Endothelial cell of hepatic sinusoid (primary cell): ENCODE data around the gene ATP13A1.
"Not testable (repeated sequence)": the region's sequence is repeated elsewhere in the genome, so short reads cannot be mapped to it uniquely, and the experiment has no call there.

Experiments used
- in situ Hi-C: cut with HindIII; loops from 2 replicates; pipeline ENCODE4 v1.10.0; 2017; ENCODE audit warnings: low sequenced_read_pairs

ATP13A1 gene

GRCh38 chr19:19665420-19665948 is 2.0 kb upstream of the ATP13A1 start:
- in situ Hi-C loops: not testable (repeated sequence)

DNA sequence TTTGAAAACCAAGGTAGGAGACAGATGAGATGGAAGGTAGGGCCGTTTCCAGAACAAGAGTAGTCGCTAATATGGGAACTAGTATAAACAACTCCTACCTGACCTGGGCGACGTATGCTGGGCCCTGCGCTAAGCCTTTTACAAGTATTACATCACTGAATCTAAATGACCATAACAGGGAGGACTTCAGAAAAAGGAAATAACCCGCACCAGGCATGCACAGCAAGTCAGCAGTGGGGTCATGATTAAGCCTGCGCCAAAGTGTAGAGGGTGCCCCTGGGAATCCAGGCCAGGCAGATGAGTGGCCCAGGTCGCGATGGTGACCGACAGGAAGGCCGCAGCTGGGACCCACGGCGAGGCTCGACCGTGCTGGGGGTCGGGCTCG is 613 bp downstream of the ATP13A1 start:
- in situ Hi-C loops: loop anchor here (5.0 kb wide), 2 partner anchors 71 to 131 kb away; no protein-coding TSS in a partner anchor

GRCh38 chr19:19662344-19662743 is 1.1 kb downstream of the ATP13A1 start:
- in situ Hi-C loops: loop anchor here (5.0 kb wide), 2 partner anchors 70 to 130 kb away; no protein-coding TSS in a partner anchor

DNA sequence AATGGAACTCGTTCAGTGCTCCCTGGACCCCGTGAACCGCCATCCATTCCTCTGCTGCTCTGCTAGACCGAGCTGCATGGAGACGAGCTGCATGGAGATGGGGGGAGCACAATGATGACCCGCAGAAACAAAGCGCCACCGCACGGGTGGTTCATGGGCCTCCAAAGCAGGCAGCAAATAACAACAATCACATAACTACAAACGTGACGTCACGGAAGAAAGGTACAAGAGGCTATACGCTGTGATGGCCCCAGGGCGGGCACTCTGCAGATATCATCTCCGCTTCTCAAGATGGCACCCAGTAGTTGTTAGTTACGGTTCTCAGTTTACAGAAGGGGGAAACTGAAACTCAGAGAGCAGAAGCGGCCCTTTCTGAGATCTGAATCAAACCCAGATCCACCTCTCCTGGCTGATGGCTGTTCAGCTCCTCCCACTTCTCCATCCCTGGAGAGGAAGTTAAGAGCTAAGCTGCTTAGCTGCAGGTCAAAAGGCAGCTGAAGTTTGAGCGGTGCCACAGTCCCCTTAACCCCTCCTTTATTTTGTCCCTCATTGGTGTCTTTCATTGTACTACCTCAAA is 1.7 kb downstream of the ATP13A1 start:
- in situ Hi-C loops: loop anchor here (5.0 kb wide), 2 partner anchors 69 to 129 kb away; no protein-coding TSS in a partner anchor

- in situ Hi-C loops: loop anchor here (5.0 kb wide), 2 partner anchors 69 to 129 kb away; no protein-coding TSS in a partner anchor
Measured at GRCh38 chr19:19661141-19661674, 2.3 kb downstream of the ATP13A1 start.

DNA sequence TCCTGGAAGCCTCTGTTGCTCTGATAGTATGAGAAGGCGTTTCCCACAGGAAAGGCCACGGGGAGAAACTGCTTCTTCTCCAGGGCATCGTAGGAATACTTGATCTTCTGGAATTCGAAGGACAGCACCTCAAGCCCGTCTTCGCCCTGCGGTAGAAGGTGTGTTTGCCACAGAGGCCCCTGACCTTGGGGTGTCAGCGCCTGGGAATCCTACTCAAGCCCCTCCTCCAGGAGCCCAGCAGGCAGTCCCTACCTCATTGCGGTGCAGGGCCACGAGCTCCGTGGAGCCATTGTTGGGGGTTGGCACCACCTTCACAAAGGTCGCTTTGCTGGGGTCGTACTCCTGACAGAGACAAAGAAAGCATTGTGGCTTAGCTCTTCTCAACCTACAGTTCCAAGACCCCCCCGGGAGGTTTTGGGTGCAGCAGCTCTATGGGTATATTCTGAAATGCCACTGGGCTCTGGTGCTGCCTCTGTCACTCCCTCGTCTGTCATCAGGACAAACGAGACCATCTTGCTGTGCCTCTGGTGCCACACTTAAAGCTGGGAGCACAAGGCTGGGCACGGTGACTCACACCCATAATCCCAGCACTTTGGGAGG is 3.7 kb downstream of the ATP13A1 start:
- in situ Hi-C loops: loop anchor here (5.0 kb wide), 2 partner anchors 67 to 127 kb away; no protein-coding TSS in a partner anchor

GRCh38 chr19:19657397-19657783 is 6.1 kb downstream of the ATP13A1 start:
- in situ Hi-C loops: no loop called here

- in situ Hi-C loops: no loop called here
Measured at GRCh38 chr19:19656451-19657396, 6.8 kb downstream of the ATP13A1 start.

- in situ Hi-C loops: no loop called here
Measured at GRCh38 chr19:19655641-19656343, 7.7 kb downstream of the ATP13A1 start.

- in situ Hi-C loops: no loop called here
Measured at GRCh38 chr19:19655051-19655594, 8.4 kb downstream of the ATP13A1 start.

- in situ Hi-C loops: no loop called here
Measured at GRCh38 chr19:19654441-19654840, 9.0 kb downstream of the ATP13A1 start.

DNA sequence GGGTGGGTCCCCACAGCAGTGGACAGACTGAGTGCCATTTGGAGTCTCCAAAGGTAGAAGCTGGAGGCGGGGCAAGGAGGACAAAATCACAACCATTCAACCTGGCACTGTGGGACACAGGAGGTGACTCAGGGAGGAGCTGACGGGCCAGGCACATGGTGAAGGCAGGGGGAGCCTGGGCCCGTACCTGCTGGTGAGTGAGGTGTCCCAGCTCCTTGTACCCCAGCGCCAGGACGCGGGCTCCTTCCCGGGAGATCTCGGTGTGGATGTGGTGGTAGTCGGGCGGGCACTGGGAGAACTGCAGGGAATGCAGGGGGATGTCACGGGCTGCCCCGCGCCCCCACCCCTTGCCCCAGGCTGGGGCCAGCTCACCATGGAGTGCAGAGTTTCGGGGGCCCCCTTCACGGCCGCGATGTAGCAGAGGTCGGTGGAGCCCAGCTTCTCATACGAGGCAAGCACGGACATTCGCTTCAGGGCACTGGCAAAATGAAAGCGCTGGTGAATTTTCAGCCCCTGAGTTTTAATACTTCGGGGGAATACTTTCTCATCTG is 9.8 kb downstream of the ATP13A1 start:
- in situ Hi-C loops: no loop called here

- in situ Hi-C loops: no loop called here
Measured at GRCh38 chr19:19652482-19653295, 10.8 kb downstream of the ATP13A1 start.

DNA sequence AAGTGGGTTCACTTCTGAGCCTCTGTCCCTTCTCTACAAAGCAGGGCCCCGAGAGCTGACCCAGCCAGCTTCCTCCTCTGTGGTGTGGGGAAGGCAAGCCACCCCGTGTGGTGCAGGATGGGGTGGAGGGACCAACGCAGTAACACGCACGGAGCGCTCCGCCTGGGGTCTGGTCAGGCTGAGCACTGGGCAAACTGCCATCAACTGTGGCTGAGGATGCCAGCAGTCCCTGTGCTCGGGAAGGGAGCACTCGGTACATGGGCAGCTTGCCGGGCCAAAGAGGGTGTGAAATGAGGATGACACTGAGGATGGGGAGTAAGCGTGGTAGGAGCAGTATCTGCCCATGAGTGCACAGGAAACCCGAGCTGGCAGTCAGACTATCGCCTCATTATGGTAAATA is 12.4 kb downstream of the ATP13A1 start:
- in situ Hi-C loops: no loop called here

DNA sequence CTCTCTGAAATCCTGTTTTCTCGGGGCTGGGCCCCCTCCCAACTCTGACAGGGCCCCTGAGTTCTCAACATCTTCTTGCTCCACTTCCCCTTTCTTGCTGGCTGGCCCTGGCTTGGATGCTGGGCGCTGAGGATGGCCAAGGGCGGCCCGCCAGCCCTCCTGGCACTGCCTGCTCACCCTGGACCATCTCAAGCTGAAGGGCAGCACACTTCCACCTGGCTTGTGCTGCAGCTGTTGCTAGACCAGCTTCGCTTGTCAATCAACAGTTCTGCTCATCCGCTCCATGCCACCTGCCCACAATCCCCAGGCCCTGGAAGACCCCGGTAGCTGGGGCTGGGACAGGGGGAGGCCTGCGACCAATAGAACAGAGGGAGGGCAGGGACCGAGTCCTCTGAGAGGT is 13.1 kb downstream of the ATP13A1 start:
- in situ Hi-C loops: no loop called here

DNA sequence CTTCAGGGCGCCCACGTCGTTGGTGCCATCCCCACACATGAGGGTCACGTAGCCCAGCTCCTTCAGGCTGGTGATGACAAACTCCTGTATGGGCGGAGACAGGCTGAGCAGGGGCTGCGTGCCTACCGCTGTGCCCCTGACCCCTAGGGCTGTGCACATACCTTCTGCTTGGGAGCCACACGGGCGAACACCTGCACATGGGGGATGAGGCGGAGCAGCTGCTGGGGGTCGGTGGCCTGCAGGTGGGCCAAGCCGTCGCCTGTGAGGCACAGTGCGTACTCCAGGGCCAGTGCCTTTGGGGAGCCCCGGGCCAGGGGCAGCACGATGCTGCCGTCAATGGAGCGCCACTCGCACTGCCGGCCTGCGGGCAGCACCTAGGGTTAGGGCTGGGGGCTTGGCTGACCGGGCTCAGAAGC is 13.9 kb downstream of the ATP13A1 start:
- in situ Hi-C loops: no loop called here

DNA sequence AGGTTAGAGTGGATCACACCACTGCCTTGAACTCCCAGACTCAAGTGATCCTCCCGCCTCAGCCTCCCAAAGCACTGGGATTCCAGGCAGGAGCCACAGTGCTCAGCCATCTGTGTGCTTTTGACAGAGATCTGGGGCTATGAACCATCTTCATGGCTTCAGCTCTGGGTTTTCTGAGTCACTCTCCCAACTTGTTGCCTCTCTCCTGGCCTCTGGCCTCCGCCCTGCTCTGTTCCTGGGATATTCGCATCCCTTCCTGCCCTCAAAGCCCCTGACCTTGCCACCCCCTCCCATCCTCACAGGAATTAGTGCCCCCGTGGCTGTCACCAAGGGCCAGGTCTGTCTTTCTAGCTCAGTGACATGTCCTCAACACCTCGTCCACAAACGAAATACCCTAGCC is 14.3 kb downstream of the ATP13A1 start:
- in situ Hi-C loops: no loop called here

DNA sequence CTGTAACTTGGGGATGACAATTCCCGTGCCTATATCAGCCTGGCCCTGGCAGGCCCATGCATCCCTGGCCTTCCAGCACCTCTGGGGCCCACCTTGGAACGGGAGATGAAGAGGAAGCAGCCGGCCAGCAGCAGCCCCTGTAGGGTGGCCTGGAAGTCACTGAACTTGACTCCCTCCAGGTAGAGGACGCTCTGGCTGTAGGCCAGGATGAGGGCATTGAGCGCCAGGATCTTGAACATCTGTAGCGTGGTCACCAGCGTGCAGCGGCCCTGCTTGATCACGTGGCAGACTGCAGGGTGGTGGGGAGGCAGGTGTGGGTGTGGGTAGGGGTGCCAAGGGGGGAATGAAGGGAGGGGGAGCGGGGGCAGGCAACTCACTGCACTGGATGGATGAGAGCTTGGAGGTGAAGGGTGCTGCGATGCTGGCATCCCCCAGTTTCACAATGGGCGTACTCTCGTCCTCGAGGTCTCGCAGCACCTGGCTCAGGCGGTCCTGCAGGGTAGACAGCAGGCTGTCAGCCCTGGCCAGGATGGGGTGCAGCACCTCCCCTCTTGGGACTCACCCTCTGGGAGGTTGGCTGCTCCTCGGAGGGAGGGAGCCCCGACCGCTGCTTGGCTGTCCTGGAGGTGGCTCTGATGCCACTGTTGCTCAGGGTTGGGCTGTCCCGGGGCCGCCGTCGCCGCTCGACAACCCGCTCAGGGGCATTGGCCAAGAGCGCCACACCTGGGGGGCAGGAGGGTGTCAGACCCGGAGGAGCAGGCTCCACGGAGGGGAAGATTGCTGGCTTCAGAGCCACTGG is 16.2 kb downstream of the ATP13A1 start:
- in situ Hi-C loops: no loop called here
